ENCODE measurements around the gene NAE1. TPM values are rescaled to one million over a fixed set of nuclear protein-coding genes. Genes with fewer than 3 reads are reported as not detected.

NAE1 gene
- polyA plus RNA-seq, 2 of the 4 experiments (the other 2 are of a cell fraction) = 96.2 to 132 TPM

GRCh38 chr16:66846266-66846665 lies 15.5 kb upstream of the NAE1 start:
- ATAC-seq (no peak), DNase-seq (ENCODE audit: low read depth in 1 of 2, low spot score in 1 of 2) (no peak), FAIRE-seq (no peak)
- TF ChIP-seq RARB (CRISPR knock-in tag; IDR thresholded peaks at IDR 0.05) = no peak
- no peak for TF ChIP-seq HES2 (IDR thresholded peaks at IDR 0.05)
- no peak for TF ChIP-seq RCOR1 (IDR thresholded peaks at IDR 0.05; ENCODE audit: low read depth, low read length)
- TF ChIP-seq BHLHE40 (IDR thresholded peaks at IDR 0.05; ENCODE audit: low read depth, low read length) = no peak
- TF ChIP-seq POLR2A (IDR thresholded peaks at IDR 0.05; ENCODE audit: low read length) = no peak
- POLR2A ChIA-PET = interaction anchor here (1.1 kb wide), 1 partner anchor 15 kb away, joined by 3 read pairs; the partner anchor contains the start of gene NAE1
- Histone ChIP-seq H3K9me3 (no peaks in the 10 kb centered on the region), H3K4me1 (peaks cover 3% of the 10 kb centered on the region; the same call in 1 of the 3 replicates), H3K27ac (no peak overlapping the region), H3K4me2 (no peak overlapping the region), H3K4me3 (no peak overlapping the region)
- CTCF ChIA-PET = interaction anchor here (0.9 to 12.4 kb wide), 5 partner anchors 10 to 27 kb away, joined by 3 to 103 read pairs (median 7); partner anchors contain the start of gene NAE1
- WGBS (ENCODE audit: missing lambda C conversion rate) = 100% methylated on average over 1 of the region's 1 CpG

- POLR2A ChIA-PET = no interaction called here
- ATAC-seq (no peak; a peak in 2 of 6 replicates), FAIRE-seq (no peak), DNase-seq (ENCODE audit: low read depth in 1 of 2, low spot score in 1 of 2) (no peak)
- no peaks in the 10 kb centered on the region for H3K9me3 ChIP-seq
- 37% methylated on average over 8 of the region's 9 CpGs for WGBS (ENCODE audit: missing lambda C conversion rate)
- H3K4me3 ChIP-seq = no peak overlapping the region
- no peak overlapping the region for H3K27ac ChIP-seq
- TF ChIP-seq USF2 (IDR thresholded peaks at IDR 0.05) (no peak), ELK1 (IDR thresholded peaks at IDR 0.05; ENCODE audit: low read depth, low read length) (no peak), BCL3 (IDR thresholded peaks at IDR 0.05) (no peak), MAX (IDR thresholded peaks at IDR 0.05) (no peak), SMC3 (IDR thresholded peaks at IDR 0.05) (no peak), ZFP36 (IDR thresholded peaks at IDR 0.05; ENCODE audit: borderline replicate concordance, partially characterized antibody) (no peak), E2F6 (IDR thresholded peaks at IDR 0.05; ENCODE audit: borderline replicate concordance, low read depth) (no peak), EP300 (IDR thresholded peaks at IDR 0.05) (no peak), HEYL (CRISPR knock-in tag; IDR thresholded peaks at IDR 0.05) (no peak), HDAC2 (IDR thresholded peaks at IDR 0.05) (no peak), FOSB (CRISPR knock-in tag; IDR thresholded peaks at IDR 0.05) (no peak), CEBPB (IDR thresholded peaks at IDR 0.05) (no peak), MAZ (IDR thresholded peaks at IDR 0.05; ENCODE audit: borderline replicate concordance, low read depth, low read length) (no peak)
- H3K4me1 ChIP-seq = peaks cover 3% of the 10 kb centered on the region; the same call in 1 of the 3 replicates
- no peak overlapping the region for H3K4me2 ChIP-seq
- CTCF ChIA-PET = interaction anchor here (1.0 to 12.4 kb wide), 5 partner anchors 14 to 27 kb away, joined by 3 to 103 read pairs (median 41); partner anchors contain the start of gene NAE1
These were observed 15.0 kb upstream of the NAE1 start for GRCh38 chr16:66845791-66846221.

GRCh38 chr16:66845080-66845410 lies 14.3 kb upstream of the NAE1 start:
- Histone ChIP-seq H3K9me3 (no peaks in the 10 kb centered on the region), H3K4me3 (peak overlapping the region; percentile 37), H3K4me1 (peaks cover 3% of the 10 kb centered on the region; the same call in 1 of the 3 replicates), H3K27ac (peak overlapping the region in 1 of 2 experiments; percentile 49; a peak in 3 of 6 replicates), H3K4me2 (peak overlapping the region; percentile 90)
- DNase-seq (ENCODE audit: low read depth in 1 of 2, low spot score in 1 of 2) = no peak
- CTCF ChIA-PET = interaction anchor here (1.0 to 7.0 kb wide), 4 partner anchors 14 to 237 kb away, joined by 3 to 65 read pairs (median 22); partner anchors contain the start of gene NAE1
- POLR2A ChIA-PET = no interaction called here
- ATAC-seq = no peak
- FAIRE-seq = no peak
- WGBS (ENCODE audit: missing lambda C conversion rate) = 45% methylated on average over 10 of the region's 10 CpGs
- no peak for TF ChIP-seq GATA3 (IDR thresholded peaks at IDR 0.05; ENCODE audit: borderline replicate concordance)
- TF ChIP-seq POLR2A (IDR thresholded peaks at IDR 0.05; ENCODE audit: low read length) = no peak
- no peak for TF ChIP-seq CEBPB (IDR thresholded peaks at IDR 0.05)
- no peak for TF ChIP-seq E2F6 (IDR thresholded peaks at IDR 0.05; ENCODE audit: borderline replicate concordance, low read depth)
- TF ChIP-seq SMC3 (IDR thresholded peaks at IDR 0.05) = no peak
- TF ChIP-seq BHLHE40 (IDR thresholded peaks at IDR 0.05; ENCODE audit: low read depth, low read length) = no peak
- TF ChIP-seq CBX8 (IDR thresholded peaks at IDR 0.05) = no peak
- no peak for TF ChIP-seq ZNF302 (CRISPR knock-in tag; IDR thresholded peaks at IDR 0.05)
- TF ChIP-seq POLR2AphosphoS2 (conservative IDR thresholded peaks at IDR 0.05; ENCODE audit: low read length) = no peak
- TF ChIP-seq ZC3H11A (IDR thresholded peaks at IDR 0.05) = no peak
- TF ChIP-seq CBX2 (IDR thresholded peaks at IDR 0.05; ENCODE audit: borderline replicate concordance, low read depth) = no peak
- TF ChIP-seq CHD4 (IDR thresholded peaks at IDR 0.05; ENCODE audit: borderline replicate concordance) = no peak
- TF ChIP-seq KDM5A (IDR thresholded peaks at IDR 0.05) = no peak
- TF ChIP-seq ZFP36 (IDR thresholded peaks at IDR 0.05; ENCODE audit: borderline replicate concordance, partially characterized antibody) = no peak
- TF ChIP-seq ATOH8 (CRISPR knock-in tag; IDR thresholded peaks at IDR 0.05; ENCODE audit: low read depth) = no peak
- no peak for TF ChIP-seq NR3C1 (IDR thresholded peaks at IDR 0.05)
- no peak for TF ChIP-seq FOSB (CRISPR knock-in tag; IDR thresholded peaks at IDR 0.05)
